ENCODE measurements around the gene PDS5A. TPM values are rescaled to one million over a fixed set of nuclear protein-coding genes. Genes with fewer than 3 reads are reported as not detected.

Gene PDS5A
- total and polyA plus RNA-seq, 7 donors: 14.2 to 34.0 (median 29.2) TPM

DNA sequence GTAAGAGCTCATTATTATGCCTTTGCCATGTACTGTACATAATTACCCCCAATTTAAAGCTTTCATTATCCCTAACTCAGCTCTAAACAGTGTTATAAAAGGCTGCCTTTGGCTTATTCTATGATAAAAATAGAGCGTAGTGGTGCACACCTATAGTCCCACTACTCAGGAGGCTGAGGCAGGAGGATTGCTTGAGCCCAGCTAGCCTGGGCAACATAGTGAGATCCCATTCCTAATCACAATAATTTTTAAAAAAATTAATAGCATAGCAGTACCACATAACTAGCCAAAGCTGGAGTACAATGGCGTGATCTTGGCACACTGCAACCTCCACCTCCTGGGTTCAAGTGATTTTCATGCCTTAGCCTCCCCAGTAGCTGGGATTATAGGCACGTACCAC lies 112.4 kb downstream of the PDS5A start:
- TF ChIP-seq, protein P1, sequence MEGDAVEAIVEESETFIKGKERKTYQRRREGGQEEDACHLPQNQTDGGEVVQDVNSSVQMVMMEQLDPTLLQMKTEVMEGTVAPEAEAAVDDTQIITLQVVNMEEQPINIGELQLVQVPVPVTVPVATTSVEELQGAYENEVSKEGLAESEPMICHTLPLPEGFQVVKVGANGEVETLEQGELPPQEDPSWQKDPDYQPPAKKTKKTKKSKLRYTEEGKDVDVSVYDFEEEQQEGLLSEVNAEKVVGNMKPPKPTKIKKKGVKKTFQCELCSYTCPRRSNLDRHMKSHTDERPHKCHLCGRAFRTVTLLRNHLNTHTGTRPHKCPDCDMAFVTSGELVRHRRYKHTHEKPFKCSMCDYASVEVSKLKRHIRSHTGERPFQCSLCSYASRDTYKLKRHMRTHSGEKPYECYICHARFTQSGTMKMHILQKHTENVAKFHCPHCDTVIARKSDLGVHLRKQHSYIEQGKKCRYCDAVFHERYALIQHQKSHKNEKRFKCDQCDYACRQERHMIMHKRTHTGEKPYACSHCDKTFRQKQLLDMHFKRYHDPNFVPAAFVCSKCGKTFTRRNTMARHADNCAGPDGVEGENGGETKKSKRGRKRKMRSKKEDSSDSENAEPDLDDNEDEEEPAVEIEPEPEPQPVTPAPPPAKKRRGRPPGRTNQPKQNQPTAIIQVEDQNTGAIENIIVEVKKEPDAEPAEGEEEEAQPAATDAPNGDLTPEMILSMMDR (IDR thresholded peaks at IDR 0.05): no peak
- Histone ChIP-seq H3K27ac (no peak overlapping the region), H3K27me3 (ENCODE audit: insufficient read depth in 3 of 3, low read length in 2 of 3) (no peaks in the 10 kb centered on the region), H3K4me3 (no peak overlapping the region), H3K9me3 (no peaks in the 10 kb centered on the region), H3K4me1 (no peaks in the 10 kb centered on the region), H3K36me3 (ENCODE audit: insufficient read depth in 1 of 2, low read depth in 1 of 2) (peaks cover 0 to 90% of the 10 kb centered on the region in 2 donors)
- 94 to 100% (median 96%) methylated on average over 3 of the region's 3 CpGs for WGBS, 3 donors
- DNase-seq (no peak), ATAC-seq (no peak)
- intact Hi-C loops (cut with DNase I): no loop called here

DNA sequence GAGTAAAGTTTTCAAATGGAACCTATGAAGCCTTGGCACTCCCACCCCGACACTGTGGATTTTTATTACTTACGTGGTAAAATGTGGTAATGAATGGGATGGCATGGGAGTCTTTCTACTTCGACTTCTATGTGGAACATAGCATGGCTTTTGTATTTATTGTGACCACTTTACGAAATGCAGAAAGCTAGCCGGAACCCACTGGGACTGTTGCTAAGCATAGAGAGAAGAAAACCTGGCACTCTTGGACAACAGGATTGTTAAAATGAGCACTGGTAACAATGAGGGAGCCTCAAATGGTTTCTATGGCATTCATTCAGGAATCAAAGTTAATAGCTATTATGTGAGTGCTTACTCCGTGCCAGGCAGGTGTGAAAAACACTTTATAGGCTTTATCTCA lies 113.3 kb downstream of the PDS5A start:
- Histone ChIP-seq H3K4me1 (no peaks in the 10 kb centered on the region), H3K4me3 (no peak overlapping the region), H3K36me3 (ENCODE audit: insufficient read depth in 1 of 2, low read depth in 1 of 2) (peaks cover 0 to 91% of the 10 kb centered on the region in 2 donors), H3K9me3 (no peaks in the 10 kb centered on the region), H3K27me3 (ENCODE audit: insufficient read depth in 3 of 3, low read length in 2 of 3) (no peaks in the 10 kb centered on the region), H3K27ac (no peak overlapping the region)
- DNase-seq (no peak), ATAC-seq (no peak)
- 93 to 97% (median 97%) methylated on average over 6 of the region's 6 CpGs for WGBS, 3 donors
- TF ChIP-seq, protein P1 (IDR thresholded peaks at IDR 0.05): no peak
- intact Hi-C loops (cut with DNase I): no loop called here

DNA sequence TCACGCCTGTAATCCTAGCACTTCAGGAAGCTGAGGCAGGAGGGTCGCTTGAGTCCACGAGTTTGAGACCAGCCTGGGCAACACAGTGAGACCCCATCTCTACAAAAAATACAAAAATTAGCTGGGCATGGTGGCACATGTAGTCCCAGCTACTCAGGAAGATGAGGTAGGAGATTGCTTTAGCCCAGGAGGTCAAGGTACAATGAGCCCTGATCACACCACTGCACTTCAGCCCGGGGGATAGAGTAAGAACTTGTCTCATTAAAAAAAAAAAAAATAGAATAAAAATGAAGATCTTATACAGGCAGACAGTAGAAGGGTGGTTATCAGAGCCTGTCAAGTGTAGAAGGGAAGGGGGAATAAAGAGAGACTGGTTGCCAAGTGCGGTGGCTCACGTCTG lies 116.9 kb downstream of the PDS5A start:
- H3K27me3 ChIP-seq (ENCODE audit: insufficient read depth in 3 of 3, low read length in 2 of 3): no peaks in the 10 kb centered on the region
- TF ChIP-seq, protein P1 (IDR thresholded peaks at IDR 0.05): no peak
- intact Hi-C loops (cut with DNase I): no loop called here
- DNase-seq (no peak), ATAC-seq (no peak)
- peaks cover 0 to 82% of the 10 kb centered on the region in 2 donors for H3K36me3 ChIP-seq (ENCODE audit: insufficient read depth in 1 of 2, low read depth in 1 of 2)
- peaks cover 6% of the 10 kb centered on the region for H3K9me3 ChIP-seq
- H3K4me3 ChIP-seq: no peak overlapping the region
- no peaks in the 10 kb centered on the region for H3K4me1 ChIP-seq
- no peak overlapping the region for H3K27ac ChIP-seq
- 96 to 98% (median 97%) methylated on average over 6 of the region's 6 CpGs for WGBS, 3 donors

DNA sequence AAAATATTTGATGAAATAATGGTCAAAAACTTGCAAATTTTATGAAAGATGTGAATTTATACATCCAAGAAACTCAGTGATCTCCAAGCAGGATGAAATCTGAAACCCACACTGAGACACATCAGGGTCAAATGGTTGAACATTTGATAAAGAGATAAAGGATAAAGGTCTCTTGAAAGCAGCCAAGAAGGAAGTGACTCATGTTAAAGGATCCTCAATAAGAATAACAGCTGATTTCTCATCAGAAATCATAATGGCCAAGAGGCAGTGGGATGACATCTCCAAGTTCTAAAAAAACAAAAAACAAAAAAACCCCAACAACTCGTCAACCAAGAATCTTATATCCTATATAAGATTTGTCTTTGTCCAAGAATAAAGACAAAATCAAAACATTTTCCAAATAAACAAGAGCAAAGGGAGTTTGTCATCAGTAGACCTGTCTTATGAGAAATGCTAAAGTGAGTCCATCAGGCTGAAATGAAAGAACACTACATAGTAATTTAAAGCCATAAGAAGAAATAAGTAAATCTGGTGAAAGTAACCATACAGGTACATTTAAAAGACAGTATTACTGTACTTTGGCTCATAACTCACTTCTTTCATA lies 121.7 kb downstream of the PDS5A start:
- intact Hi-C loops (cut with DNase I): loop anchor here in 1 of 2 donors (10.0 kb wide), 1 partner anchor 161 kb away; the partner anchor contains the start of gene UBE2K
- Histone ChIP-seq H3K36me3 (ENCODE audit: insufficient read depth in 1 of 2, low read depth in 1 of 2) (peaks cover 3 to 66% of the 10 kb centered on the region in 2 donors), H3K4me1 (no peaks in the 10 kb centered on the region), H3K9me3 (peaks cover 7% of the 10 kb centered on the region), H3K27ac (no peak overlapping the region), H3K27me3 (ENCODE audit: insufficient read depth in 3 of 3, low read length in 2 of 3) (no peaks in the 10 kb centered on the region), H3K4me3 (no peak overlapping the region)
- no peak for ATAC-seq
- 88 to 93% (median 89%) methylated on average over 1 of the region's 1 CpG for WGBS, 3 donors
- DNase-seq: no peak
- TF ChIP-seq, protein P1 (IDR thresholded peaks at IDR 0.05): no peak

DNA sequence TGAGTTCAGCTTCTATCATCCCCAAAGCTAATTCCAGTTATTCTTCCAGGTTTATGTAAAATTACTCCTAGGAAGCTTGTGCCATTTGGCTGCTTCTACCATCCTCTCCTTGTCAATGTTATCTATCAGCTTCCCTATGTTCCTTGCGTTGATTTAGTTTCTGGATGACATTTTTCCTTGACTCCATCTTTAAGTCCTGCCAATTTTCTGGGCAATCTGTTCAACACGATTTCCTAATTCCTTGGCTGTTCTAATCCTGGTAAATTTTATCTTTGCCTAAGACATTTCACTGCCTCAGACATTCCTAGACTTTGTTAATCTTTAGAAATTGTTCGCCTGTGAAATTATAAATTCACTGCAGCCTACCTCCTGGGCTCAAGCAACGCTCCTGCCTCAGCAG lies 125.1 kb downstream of the PDS5A start:
- Histone ChIP-seq H3K4me1 (no peaks in the 10 kb centered on the region), H3K4me3 (no peak overlapping the region), H3K27ac (no peak overlapping the region), H3K27me3 (ENCODE audit: insufficient read depth in 3 of 3, low read length in 2 of 3) (no peaks in the 10 kb centered on the region), H3K36me3 (ENCODE audit: insufficient read depth in 1 of 2, low read depth in 1 of 2) (peaks cover 3 to 60% of the 10 kb centered on the region in 2 donors), H3K9me3 (peaks cover 7% of the 10 kb centered on the region)
- DNase-seq (no peak), ATAC-seq (no peak)
- TF ChIP-seq, protein P1 (IDR thresholded peaks at IDR 0.05): no peak
- intact Hi-C loops (cut with DNase I): loop anchor here in 1 of 2 donors (10.0 kb wide), 1 partner anchor 158 kb away; the partner anchor contains the start of gene UBE2K
- 67 to 96% (median 90%) methylated on average over 4 of the region's 4 CpGs for WGBS, 3 donors
